Non-pigmented ciliary epithelial cell (primary cell): ENCODE results near the gene COPS3.

Experiments used
- DNase-seq: peaks from one replicate; pipeline ENCODE4 v3.0.0-alpha.2; 2010; ENCODE audit warnings: low read depth

COPS3 gene

DNA sequence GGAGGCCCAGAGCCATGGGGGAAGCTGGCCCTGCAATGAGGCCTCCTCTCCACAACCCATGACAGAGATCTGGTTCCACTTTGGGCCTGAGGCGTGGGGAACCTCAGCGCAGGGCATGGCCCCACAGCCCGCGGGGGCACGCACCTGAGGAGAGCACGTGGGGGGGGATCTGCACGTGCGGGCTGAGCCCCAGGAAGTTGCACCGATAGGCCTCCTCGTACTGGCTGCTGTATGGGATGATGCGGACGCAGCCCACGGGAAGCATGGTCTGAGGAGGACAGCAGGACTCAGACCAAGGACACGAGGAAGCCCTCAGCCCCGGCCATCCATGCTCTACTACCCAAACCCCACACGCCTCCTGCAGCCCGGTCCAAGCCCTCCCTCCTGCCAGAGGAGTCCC lies 64.8 kb downstream of the COPS3 start:
- DNase-seq = no peak

DNA sequence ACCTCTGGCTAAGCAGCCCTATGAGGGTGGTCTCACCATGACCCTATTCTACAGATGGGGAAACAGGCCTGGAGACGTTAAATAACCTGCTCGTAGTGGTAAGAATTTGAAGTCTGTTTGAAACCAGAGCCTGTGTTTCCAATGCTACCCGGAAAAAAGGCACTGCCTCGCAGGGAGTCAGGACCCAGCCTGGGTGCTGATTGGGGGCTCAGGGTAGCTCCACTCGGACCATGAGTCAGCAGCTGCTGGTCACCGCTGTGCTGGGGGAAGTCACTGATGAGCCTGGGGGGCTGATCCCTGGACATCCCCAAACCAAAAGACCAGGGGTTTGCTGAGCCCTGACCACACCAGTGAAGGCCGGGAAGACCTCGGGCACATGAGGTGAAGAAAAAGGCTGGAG lies 65.5 kb downstream of the COPS3 start:
- DNase-seq = no peak

DNA sequence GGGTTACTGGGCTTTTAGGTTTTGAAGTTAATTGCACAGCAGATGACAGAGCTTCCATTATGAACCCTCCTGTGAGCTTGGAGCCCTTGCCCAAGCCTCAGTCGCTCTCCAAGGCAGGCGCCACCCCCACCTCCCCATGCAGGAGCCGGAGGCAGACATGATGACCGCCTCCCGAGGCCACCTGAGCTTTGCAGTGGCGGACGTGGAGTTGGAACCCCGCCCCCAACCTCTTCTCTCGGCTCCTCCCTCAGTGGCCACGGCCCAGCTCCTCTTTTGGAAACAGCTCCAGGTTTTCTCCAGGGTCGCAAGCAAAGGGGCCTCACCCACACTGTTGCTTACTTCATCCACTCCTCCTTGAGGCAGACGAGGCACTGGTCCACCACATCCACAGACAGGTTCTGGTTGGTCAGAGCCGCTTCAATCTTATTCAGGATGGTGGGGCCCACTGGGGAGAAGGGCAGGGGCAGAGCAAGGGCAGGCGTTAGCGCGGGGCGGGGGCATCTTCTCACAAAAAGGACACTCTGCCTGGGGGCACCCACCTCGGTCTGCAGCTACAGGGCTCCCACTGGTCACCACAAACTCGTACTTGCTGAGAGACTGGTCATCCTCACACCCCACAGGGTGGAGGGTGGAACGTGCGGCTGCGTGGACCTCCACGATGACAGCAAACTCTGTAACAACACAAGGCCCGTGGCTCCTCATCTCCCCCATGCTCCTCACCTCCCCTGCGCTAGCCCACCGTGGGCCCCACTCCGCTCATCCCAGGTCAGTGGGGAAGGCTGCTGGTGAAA lies 66.2 kb downstream of the COPS3 start:
- no peak for DNase-seq

DNA sequence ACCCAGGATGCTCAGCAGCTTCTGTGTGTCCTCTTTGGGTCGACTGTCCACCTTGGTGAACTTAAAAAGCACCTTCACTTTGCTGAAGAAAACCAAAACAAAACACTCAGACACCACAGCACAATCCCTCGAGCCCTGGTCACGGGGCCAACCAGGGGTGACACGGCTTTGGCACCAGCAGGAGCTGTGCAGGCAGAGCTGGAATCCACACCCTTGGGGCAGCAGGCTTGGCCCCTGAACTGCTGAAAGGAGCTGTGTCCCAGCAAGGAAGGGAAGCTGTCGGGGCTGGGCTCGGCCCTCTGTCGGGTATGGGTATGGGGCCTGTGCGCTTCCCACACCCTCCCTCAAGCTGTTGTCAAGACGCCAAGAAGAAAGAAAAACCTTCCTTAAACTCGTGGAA lies 67.3 kb downstream of the COPS3 start:
- DNase-seq = no peak

DNA sequence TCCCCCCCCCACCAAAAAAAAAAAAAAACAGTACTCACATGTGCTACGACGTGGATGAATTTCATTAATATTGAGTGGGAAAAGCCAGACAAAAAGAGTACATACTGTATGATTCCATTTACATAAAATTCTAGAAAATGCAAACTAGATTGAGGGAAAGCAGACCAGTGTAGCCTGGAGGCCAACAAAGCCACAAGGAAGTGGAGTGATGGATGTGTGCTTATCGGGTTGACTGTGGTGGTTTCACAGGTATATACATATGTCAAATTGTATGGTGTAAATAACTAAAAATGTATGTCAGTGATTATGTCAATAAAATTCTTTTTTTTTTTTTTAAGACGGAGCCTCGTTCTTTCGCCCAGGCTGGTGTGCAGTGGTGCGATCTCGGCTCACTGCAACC lies 73.0 kb downstream of the COPS3 start:
- no peak for DNase-seq

DNA sequence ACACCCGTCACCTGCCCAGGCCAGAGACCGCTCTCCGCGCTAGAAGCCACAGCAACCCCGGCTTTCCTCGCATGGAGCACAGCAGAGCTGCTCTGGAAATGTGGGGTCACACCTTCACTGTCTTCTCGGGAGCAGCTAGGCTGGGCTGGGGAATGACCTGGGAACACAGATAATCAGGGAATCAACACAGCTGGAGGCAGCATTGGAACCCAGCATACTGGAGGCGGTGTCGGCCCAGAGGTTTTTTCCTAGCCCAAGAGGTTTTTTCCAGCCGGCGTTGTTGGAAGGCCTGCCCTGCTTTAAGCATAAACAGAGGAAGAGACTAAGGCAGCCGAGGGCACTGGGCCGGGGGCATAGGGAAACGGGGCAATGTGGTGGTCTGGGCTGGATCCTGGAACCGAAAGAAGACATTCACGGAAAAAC lies 74.1 kb downstream of the COPS3 start:
- DNase-seq = no peak

DNA sequence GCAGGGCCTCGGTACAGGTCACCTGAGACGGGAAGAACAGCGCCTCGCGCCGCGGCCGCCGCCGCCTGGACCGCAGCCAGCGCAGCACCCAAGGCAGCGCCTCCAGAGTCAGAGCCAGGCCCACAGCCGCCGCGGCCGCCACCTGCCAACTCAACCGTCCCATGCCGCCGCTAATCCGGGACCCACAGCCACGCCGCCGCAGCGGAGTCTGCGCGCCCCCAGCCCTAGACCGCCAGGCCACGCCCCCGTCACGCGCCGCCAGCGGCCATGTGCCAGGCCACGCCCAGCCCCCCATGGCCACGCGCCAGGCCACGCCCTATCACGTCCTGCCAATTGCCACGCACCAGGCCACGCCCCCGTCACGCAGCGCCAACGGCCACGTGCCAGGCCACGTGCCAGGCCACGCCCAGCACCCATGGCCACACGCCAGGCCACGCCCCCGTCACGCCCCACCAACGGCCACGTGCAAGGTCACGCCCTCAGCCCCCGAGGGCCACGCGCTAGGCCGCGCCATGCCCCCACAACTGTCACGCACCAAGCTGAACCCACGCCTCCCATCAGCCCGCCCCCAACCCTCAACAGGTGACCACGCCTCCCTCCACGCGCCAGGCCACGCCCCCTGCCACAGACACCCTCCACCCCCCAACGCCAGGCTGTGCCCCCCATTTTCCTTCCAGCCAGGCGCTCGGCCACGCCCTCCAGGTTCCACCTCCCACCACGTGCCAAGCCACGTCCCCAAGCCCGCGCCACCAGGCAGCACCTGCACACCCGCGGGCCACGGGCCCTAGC lies 74.7 kb downstream of the COPS3 start, which contains the start of gene PLD6:
Gene PLD6 (minus strand): TSS at position 210 of the 789 bp plus-strand sequence. CDS start 47 bp downstream, at position 163.
- peak; percentile 10 for DNase-seq

DNA sequence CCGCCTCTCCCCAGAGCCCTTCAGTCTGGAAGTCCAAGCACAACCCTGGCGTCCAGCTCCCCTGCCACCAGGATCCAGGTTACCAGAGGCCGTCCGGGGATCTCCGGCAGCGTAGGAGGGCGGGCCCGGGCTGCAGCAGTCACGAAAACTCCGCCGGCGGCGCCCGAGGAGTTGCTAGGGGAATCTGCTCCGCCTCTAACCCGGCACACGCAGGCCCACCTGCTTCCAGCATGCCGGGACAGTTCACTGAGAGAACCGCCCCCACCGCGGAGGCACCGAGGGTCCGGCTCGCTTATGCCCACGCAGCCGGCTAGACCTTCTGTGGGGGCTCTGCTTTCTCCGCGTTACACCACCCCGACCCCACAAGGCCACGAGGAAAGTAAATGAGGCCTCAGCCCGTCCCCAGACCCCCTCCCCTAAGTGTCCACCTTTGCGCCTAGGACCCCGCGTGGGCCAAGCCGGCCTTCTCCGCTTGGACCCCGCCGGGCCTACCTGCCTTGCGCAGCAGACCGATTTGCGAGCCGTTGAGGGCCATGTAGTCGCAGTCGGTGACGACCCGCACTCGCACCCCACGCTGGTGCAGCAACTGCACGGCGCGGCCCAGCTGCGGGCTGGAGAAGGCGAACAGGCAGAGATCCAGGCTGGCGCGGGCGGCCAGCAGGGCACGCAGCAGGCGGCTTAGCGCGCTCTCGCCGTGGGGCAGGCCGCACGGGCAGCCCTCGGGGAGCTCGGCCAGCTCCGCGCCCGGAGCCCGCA lies 75.5 kb downstream of the COPS3 start:
- DNase-seq = no peak

DNA sequence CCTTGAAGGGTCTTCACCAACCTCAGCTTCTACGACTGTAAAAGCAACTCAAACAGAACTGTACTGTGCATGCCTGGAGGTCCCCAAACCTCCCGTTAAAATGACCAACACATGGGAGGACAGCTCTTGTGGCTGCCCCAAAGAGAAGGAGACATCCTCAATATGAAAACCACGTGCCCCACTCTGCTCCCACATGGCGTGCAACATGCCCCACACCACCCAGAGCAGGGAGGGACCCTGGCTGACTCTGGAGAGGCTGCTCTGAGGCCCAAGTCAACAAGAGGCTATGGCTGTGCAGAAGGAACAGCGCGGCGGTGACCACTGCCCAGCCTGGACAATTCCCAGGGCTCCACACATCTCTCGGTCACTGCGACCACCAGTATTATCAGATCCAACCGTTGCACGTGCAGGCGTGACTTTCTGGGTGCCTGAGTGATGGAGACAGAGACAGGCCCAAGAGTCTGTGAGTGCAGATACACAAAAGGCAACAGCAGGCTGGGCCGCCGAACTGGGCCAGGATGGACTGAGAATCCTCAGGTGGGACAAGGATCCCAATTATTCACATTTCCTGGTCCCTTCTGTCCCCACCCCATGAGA lies 76.3 kb downstream of the COPS3 start:
- DNase-seq = no peak

DNA sequence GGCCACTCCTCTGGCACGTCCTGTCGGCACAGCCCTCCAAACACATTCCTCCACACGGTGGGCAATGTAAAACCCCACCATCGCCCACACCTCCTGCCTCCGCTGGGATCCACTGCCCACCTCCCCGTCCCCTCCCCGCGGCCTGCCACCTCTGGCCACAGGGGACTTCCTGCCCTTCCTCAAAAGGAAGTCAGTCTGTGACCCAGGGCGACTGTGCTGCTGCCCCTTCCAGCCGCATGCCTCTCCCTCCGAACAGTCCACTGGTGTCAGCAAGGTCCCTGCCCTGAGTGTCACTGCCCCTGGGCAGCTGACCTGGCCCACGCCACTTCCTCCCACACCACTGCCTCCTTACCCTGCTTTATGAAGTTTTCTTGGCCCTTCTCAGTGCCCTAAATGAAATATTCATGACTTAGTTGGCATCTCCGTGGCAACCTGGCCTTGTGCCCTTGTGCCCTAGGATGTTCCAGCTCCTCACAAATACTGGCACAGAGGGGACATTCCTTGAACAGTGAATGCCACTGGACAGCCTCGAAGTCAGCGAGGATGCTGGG lies 76.9 kb downstream of the COPS3 start:
- no peak for DNase-seq

DNA sequence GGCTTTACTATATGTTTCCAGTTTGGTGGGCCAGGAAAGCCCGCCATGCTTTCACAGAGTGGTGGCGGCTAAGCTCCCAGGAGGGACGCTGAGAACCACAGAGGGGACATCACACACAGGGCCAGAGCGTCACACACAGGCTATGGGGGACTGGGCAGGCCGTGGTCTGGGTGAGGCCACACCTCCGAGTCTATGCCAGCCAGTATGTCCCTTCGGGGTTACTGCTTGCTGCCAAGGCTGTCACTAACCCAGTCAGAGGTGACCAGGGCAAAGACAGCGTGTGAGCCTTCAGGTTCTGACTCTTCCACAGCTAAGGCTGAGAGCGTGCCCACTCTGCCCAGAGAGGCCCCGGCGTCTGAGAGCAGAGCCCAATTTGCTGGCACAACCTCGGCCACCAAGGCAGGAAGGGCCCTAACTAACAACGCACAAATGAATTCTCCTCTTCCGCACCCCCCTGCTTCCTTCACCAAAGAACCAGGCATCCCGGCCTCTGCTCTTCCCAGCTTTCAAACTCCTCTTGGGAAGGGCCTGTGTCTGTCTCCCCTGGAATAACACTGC lies 77.8 kb downstream of the COPS3 start:
- no peak for DNase-seq

DNA sequence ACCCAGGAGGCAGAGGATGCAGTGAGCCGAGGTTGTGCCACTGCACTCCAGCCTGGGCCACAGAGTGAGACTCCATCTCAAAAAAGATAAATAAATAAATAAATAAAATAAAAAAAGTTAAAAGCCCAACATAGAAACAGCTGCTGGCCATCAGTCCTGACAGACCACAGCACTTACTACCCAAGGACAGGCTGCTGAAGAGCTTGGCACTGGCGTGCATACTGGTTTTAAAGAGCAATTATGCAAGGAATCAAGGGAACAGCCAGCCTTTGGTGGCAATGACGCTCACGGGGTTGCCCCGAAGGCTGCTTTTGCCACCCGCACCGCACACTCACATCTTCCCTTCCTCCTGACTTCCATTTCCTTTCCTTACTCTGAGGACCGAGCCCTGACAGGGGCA lies 79.1 kb downstream of the COPS3 start:
- DNase-seq = no peak

DNA sequence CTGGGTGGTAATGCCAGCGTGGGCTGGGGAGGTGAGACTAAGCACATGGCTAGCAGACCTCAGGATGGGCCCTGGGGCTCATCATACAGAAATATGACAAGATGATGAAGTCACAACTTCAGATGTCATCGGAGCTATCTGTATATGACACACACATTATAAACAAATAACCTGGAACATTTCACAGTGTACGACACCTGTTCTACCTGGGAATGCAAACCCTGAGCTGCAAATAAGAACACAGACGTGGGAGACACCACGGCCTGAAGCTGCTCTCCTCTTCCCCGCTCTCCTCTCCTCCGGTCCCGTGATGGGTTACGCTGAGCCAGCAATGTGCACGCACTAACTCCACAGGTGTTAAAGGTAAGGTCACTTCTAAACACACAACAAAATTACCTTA lies 79.8 kb downstream of the COPS3 start:
- no peak for DNase-seq

DNA sequence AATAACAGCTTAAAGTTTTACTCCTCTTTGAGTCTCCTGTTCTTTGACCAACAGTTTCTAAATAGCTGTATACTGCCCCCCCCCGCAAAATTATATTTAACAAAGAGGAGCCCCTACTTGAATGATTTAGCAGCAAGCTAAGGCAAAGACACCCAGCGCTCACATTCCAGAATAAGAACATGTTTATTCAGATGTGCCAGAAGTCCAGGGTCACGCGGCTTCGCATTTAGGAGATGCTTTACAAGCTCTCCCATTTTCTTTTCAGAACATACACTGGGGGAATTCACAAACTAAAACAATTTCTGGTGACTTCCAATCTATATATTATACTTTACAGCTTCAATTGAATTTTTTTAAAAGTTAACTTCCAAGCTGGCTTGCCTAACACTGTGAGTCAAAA lies 80.2 kb downstream of the COPS3 start:
- no peak for DNase-seq

DNA sequence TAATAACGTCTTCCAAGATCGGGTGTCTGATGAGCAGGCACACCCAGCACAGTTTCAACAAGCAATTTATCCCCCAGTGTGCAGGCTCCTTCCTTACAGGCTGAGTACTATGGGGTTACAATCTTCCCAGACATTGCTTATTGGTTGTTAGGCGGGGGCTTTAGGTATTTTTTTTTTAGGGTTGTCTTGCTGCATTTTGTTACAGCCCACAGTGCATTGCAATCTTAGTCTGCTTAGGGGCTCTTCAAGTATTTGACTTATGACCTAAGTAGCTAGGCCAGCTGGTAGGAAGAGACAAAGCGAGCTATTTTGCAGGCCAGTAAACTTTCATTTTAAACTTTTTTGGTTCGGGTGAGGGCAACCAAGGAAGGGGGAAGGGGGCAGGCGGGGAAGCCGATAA lies 80.7 kb downstream of the COPS3 start:
- DNase-seq = no peak

DNA sequence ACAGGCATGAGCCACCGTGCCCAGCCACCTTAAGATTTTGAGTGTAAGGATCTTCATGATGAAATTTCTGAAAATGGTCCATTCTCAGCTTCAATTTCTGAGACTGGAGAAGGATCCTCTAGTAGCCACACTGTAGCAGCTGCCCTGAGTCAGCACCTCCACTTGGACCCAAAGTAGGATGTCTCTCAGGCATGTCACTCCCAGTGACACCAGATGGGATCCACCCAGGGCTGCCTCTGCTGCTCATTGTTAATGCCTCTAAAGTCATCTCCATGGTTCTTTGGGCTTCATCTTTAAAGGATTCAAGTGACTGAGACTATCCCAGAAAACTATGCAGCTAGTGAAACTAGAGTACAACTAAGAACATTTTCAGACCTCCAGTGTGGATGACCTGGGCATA lies 82.8 kb downstream of the COPS3 start:
- no peak for DNase-seq

DNA sequence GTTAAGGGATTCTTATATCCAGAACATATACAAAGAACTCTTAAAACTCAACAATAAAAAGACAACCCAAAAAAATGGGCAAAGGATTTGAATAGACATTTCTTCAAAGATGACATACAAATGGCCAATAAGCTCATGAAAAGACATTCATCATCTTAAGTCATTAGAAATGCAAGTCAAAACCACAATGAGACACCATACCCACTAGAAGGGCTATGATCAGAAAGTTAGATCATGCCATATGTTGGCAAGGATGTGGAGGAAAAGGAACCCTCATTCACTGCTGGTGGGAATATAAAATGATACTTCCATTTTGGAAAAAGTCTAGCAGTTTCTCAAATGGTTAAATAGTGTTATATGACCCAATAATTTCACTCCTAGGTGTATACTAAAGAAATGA lies 84.3 kb downstream of the COPS3 start:
- no peak for DNase-seq
